HS-27A (cell line): ENCODE data around the gene CDKL1.
"Not testable (repeated sequence)": the region's sequence is repeated elsewhere in the genome, so short reads cannot be mapped to it uniquely, and the experiment has no call there.

Experiments used
- DNase-seq: peaks from one replicate; pipeline ENCODE4 v3.0.0-alpha.2; 2012; ENCODE audit warnings: low read depth, missing footprints

CDKL1 gene

GRCh38 chr14:50333014-50333509 is 63.6 kb downstream of the CDKL1 start:
- DNase-seq: no peak

GRCh38 chr14:50331596-50331995 is 65.1 kb downstream of the CDKL1 start:
- no peak for DNase-seq

- DNase-seq: peak; percentile 84
Observed at GRCh38 chr14:50321009-50321660, 75.5 kb downstream of the CDKL1 start.

GRCh38 chr14:50320283-50320682 is 76.4 kb downstream of the CDKL1 start:
- no peak for DNase-seq

- DNase-seq: no peak
Observed at GRCh38 chr14:50319721-50320120, 77.0 kb downstream of the CDKL1 start.

- DNase-seq: no peak
Observed at GRCh38 chr14:50319293-50319692, 77.4 kb downstream of the CDKL1 start.

GRCh38 chr14:50318031-50318626 is 78.6 kb downstream of the CDKL1 start:
- no peak for DNase-seq

- not testable (repeated sequence) for DNase-seq
Observed at GRCh38 chr14:50314098-50314497, 82.6 kb downstream of the CDKL1 start.

GRCh38 chr14:50312734-50313054 is 84.0 kb downstream of the CDKL1 start:
- DNase-seq: no peak

GRCh38 chr14:50311972-50312733 is 84.5 kb downstream of the CDKL1 start, which contains the start of the genes DMAC2L and L2HGDH:
Gene DMAC2L, plus strand, starts transcription at chr14:50312324. Its CDS starts 9,164 bp downstream, at chr14:50321488.
Gene L2HGDH, minus strand, starts transcription at chr14:50312229. Its CDS starts 79 bp downstream, at chr14:50312150.
- DNase-seq: peak; percentile 82

- DNase-seq: no peak
Observed at GRCh38 chr14:50311337-50311971, 85.2 kb downstream of the CDKL1 start.

GRCh38 chr14:50310445-50310844 is 86.2 kb downstream of the CDKL1 start:
- DNase-seq: no peak

- DNase-seq: no peak
Observed at GRCh38 chr14:50308363-50308915, 88.2 kb downstream of the CDKL1 start.

GRCh38 chr14:50303744-50304471 is 92.8 kb downstream of the CDKL1 start:
- no peak for DNase-seq

- DNase-seq: no peak
Observed at GRCh38 chr14:50301914-50302313, 94.8 kb downstream of the CDKL1 start.

- DNase-seq: no peak
Observed at GRCh38 chr14:50299585-50299984, 97.1 kb downstream of the CDKL1 start.

- DNase-seq: no peak
Observed at GRCh38 chr14:50290306-50290705, 106.4 kb downstream of the CDKL1 start.

GRCh38 chr14:50288146-50288545 is 108.5 kb downstream of the CDKL1 start:
- no peak for DNase-seq

GRCh38 chr14:50285861-50286260 is 110.8 kb downstream of the CDKL1 start:
- no peak for DNase-seq
